ENCODE measurements around the gene UPK3A. TPM values are rescaled to one million over a fixed set of nuclear protein-coding genes. Genes with fewer than 3 reads are reported as not detected.
A peak's percentile ranks its signal among the peaks of the same experiment; 100 is the strongest.

The UPK3A gene
- total and polyA plus RNA-seq, 2 experiments from 2014 or later, result 0.21 TPM; not detected in 1

DNA sequence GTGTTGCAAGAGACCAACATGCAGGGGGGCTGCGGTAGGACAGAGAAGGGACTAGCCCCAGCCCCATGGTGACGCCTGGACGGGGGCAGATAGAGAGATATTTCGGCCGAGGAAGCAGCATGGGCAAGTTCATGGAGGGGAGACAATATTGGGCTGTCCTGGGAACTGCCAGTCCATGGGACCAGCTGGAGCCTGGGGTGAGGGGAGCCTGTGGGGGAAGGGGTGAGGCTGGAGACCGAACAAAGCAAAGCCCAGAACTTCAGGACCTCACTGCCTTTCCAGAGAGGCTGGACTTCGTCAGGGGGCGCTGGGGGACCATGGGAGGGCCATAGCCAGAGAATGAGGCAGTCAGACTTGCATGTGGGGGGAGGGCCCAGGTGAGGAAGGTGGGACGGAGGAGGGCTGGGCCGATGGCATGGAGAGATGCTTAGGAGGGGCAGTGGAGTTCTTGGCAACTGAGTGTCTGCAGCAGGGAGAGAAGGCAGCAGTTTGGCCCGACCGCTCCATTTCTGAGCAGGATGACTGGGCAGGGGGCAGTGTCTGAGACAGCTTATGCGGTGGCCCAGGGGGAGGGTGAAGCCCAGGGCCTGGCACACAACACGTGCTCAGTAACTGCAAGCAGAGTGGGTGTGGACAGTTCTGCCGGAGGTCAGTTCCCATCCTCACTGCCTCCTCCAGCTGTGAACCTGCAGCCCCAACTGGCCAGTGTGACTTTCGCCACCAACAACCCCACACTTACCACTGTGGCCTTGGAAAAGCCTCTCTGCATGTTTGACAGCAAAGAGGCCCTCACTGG is 712 bp downstream of the UPK3A start:
- H3K27me3 ChIP-seq, result peaks cover 19% of the 10 kb centered on the region
- no peaks in the 10 kb centered on the region for H3K9me3 ChIP-seq (ENCODE audit: low read depth)
- DNase-seq (ENCODE audit: low read depth in 1 of 2, low spot score in 1 of 2), result peak in 1 of 2 donors; percentile 45
- H3K4me1 ChIP-seq (ENCODE audit: low read depth), result no peaks in the 10 kb centered on the region
- peak overlapping the region; percentile 14 for H3K4me3 ChIP-seq
- TF ChIP-seq CTCF (IDR thresholded peaks at IDR 0.05; ENCODE audit: low read depth, low read length), result no peak
- H3K36me3 ChIP-seq, result no peaks in the 10 kb centered on the region
- H3K27ac ChIP-seq, result no peak overlapping the region

GRCh38 chr22:45286854-45287551 is 2.3 kb downstream of the UPK3A start:
- DNase-seq (ENCODE audit: low read depth in 1 of 2, low spot score in 1 of 2), result no peak
- Histone ChIP-seq H3K4me3 (no peak overlapping the region), H3K27me3 (peaks cover 19% of the 10 kb centered on the region), H3K4me1 (ENCODE audit: low read depth) (no peaks in the 10 kb centered on the region), H3K36me3 (no peaks in the 10 kb centered on the region), H3K27ac (no peak overlapping the region), H3K9me3 (ENCODE audit: low read depth) (no peaks in the 10 kb centered on the region)
- TF ChIP-seq CTCF (IDR thresholded peaks at IDR 0.05; ENCODE audit: low read depth, low read length), result no peak

GRCh38 chr22:45290410-45290936 is 5.7 kb downstream of the UPK3A start:
- TF ChIP-seq CTCF (IDR thresholded peaks at IDR 0.05; ENCODE audit: low read depth, low read length), result no peak
- Histone ChIP-seq H3K27ac (no peak overlapping the region), H3K4me1 (ENCODE audit: low read depth) (no peaks in the 10 kb centered on the region), H3K36me3 (no peaks in the 10 kb centered on the region), H3K27me3 (no peaks in the 10 kb centered on the region), H3K9me3 (ENCODE audit: low read depth) (no peaks in the 10 kb centered on the region), H3K4me3 (no peak overlapping the region)
- peak; percentile 35 to 55 for DNase-seq (ENCODE audit: low read depth in 1 of 2, low spot score in 1 of 2)

GRCh38 chr22:45291061-45291930 is 6.5 kb downstream of the UPK3A start:
- Histone ChIP-seq H3K36me3 (no peaks in the 10 kb centered on the region), H3K4me3 (no peak overlapping the region), H3K27me3 (no peaks in the 10 kb centered on the region), H3K4me1 (ENCODE audit: low read depth) (no peaks in the 10 kb centered on the region), H3K27ac (no peak overlapping the region), H3K9me3 (ENCODE audit: low read depth) (no peaks in the 10 kb centered on the region)
- no peak for DNase-seq (ENCODE audit: low read depth in 1 of 2, low spot score in 1 of 2)
- no peak for TF ChIP-seq CTCF (IDR thresholded peaks at IDR 0.05; ENCODE audit: low read depth, low read length)

DNA sequence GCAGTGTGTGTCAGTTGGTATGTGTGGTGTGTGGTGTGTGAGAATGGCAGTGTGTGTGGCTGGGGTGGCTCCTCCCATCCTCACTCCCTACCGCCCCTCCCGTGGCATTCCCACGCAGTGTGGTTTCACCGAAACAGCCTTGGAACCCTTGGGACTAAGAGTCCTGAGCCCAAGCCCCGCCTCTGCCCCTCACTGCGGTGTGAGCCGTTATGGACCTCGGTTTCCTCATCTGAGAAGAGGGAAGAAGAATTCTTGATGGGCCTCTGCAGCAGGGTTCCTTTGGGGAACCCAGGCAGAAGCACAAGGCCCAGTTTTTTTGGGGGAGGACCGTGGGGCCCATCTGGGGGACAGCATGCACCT is 7.2 kb downstream of the UPK3A start:
- DNase-seq (ENCODE audit: low read depth in 1 of 2, low spot score in 1 of 2), result no peak
- Histone ChIP-seq H3K4me1 (ENCODE audit: low read depth) (no peaks in the 10 kb centered on the region), H3K36me3 (no peaks in the 10 kb centered on the region), H3K27me3 (no peaks in the 10 kb centered on the region), H3K4me3 (no peak overlapping the region), H3K9me3 (ENCODE audit: low read depth) (no peaks in the 10 kb centered on the region), H3K27ac (no peak overlapping the region)
- no peak for TF ChIP-seq CTCF (IDR thresholded peaks at IDR 0.05; ENCODE audit: low read depth, low read length)

All from cardiac muscle cell (in vitro differentiated cells and primary cell).